GM12865 (cell line): ENCODE results near the gene RASAL2.

Experiments
- DNase-seq: peaks from one replicate; pipeline ENCODE4 v3.0.0; 2010; ENCODE audit warnings: low read depth
- H3K4me3 ChIP-seq: 2 replicates; pipeline ENCODE4 v1.5.1; 2011; ENCODE audit warnings: mild to moderate bottlenecking, low read depth, low read length, control low read depth
- TF ChIP-seq, protein P1 (sequence below): IDR thresholded peaks from 2 replicates; pipeline ENCODE4 v1.5.1; 2011; ENCODE audit warnings: low read length, control low read depth, low read depth, inconsistent platforms; ENCODE audit not compliant: insufficient read depth; ENCODE audit errors: missing control alignments

RASAL2 gene

GRCh38 chr1:178450871-178451270 is 357.0 kb downstream of the RASAL2 start:
- TF ChIP-seq, protein P1, sequence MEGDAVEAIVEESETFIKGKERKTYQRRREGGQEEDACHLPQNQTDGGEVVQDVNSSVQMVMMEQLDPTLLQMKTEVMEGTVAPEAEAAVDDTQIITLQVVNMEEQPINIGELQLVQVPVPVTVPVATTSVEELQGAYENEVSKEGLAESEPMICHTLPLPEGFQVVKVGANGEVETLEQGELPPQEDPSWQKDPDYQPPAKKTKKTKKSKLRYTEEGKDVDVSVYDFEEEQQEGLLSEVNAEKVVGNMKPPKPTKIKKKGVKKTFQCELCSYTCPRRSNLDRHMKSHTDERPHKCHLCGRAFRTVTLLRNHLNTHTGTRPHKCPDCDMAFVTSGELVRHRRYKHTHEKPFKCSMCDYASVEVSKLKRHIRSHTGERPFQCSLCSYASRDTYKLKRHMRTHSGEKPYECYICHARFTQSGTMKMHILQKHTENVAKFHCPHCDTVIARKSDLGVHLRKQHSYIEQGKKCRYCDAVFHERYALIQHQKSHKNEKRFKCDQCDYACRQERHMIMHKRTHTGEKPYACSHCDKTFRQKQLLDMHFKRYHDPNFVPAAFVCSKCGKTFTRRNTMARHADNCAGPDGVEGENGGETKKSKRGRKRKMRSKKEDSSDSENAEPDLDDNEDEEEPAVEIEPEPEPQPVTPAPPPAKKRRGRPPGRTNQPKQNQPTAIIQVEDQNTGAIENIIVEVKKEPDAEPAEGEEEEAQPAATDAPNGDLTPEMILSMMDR = no peak
- no peak overlapping the region for H3K4me3 ChIP-seq
- DNase-seq = no peak

DNA sequence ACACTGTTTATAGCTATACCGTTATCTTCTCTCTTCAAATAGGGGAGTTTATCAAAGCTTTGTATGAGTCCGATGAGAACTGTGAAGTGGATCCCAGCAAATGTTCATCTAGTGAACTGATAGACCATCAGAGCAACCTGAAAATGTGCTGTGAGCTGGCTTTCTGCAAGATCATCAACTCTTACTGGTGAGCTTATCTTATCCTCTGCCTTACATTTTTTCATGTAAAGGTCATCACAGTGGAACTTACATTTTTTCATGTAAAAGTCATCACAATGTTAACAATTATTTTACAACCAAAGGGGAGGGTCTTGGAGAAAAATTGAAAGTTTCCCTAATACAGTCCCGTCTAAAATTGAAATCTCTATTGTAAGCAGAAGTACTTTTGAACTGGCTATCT is 357.6 kb downstream of the RASAL2 start:
- TF ChIP-seq, protein P1 = no peak
- DNase-seq = no peak
- no peak overlapping the region for H3K4me3 ChIP-seq

- no peak overlapping the region for H3K4me3 ChIP-seq
- DNase-seq = no peak
- TF ChIP-seq, protein P1 = no peak
Observed at GRCh38 chr1:178452013-178452412, 358.1 kb downstream of the RASAL2 start.

- TF ChIP-seq, protein P1 = no peak
- no peak overlapping the region for H3K4me3 ChIP-seq
- DNase-seq = no peak
Observed at GRCh38 chr1:178456472-178456871, 362.6 kb downstream of the RASAL2 start.

DNA sequence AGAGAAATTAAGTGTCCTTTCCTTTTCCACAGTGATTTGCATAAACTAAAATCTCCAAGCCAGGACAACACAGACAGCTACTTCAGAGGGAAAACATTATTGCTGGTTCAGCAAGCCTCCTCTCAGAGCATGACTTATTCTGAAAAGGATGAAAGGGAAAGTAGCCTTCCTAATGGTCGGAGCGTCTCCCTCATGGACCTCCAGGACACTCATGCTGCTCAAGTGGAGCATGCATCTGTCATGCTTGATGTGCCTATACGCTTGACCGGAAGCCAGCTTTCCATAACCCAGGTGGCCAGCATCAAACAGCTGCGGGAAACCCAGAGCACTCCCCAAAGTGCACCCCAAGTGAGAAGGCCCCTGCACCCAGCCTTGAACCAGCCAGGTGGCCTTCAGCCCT is 363.7 kb downstream of the RASAL2 start:
- TF ChIP-seq, protein P1 = no peak
- no peak for DNase-seq
- no peak overlapping the region for H3K4me3 ChIP-seq

DNA sequence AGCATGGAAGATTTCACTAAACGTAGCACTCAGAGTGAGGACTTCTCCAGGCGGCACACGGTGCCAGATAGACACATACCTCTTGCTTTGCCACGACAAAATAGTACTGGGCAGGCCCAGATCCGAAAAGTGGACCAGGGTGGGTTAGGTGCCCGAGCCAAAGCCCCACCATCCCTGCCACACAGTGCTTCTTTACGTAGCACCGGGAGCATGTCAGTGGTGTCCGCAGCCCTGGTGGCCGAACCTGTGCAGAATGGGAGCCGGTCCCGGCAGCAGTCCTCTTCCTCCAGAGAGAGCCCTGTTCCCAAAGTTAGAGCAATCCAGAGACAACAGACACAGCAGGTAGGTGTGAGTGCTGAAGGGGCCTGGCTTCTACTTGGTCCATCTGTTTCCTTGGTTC is 364.3 kb downstream of the RASAL2 start:
- TF ChIP-seq, protein P1 = no peak
- H3K4me3 ChIP-seq = no peak overlapping the region
- no peak for DNase-seq

DNA sequence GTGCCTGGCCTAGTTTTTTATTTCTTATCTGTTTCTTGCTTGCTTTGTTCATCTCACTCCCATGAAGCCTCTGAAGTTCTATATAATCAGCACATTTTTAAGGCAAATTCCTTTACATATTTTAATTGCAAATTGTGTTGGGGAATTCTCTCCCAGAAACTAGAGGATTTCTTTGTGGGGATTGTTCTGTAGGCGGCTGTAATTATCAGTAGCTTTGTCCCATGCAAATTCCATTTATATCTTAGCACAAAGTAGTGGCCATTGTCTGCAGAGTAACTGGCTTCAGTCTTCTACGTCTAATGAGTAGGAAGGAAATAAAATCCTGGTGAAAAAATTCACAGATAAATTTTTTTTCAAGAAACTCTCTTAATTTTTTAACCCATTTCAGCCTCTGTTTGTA is 367.2 kb downstream of the RASAL2 start:
- no peak for DNase-seq
- no peak overlapping the region for H3K4me3 ChIP-seq
- TF ChIP-seq, protein P1 = no peak
